ENCODE data around the gene BCL7C. TPM values are rescaled to one million over a fixed set of nuclear protein-coding genes. Genes with fewer than 3 reads are reported as not detected.

Gene BCL7C
- 26.5 to 41.9 TPM (median 38.4 TPM) in 5 replicates for total RNA-seq (2022; extraction: Qiagen RNA extraction; ENCODE audit: low read depth)

GRCh38 chr16:30893744-30894539 lies at the start of gene BCL7C:
BCL7C (minus strand) TSS chr16:30894077; CDS start chr16:30893944, 133 bp downstream.

GRCh38 chr16:30923554-30924075 lies 29.7 kb upstream of the BCL7C start, which contains the start of gene FBXL19:
FBXL19 (plus strand) TSS chr16:30923572; CDS start chr16:30925755, 2,183 bp downstream.

GRCh38 chr16:30896261-30896888 lies 2.5 kb upstream of the BCL7C start, which contains the start of gene CTF1:
CTF1 (plus strand) TSS chr16:30896614; CDS start chr16:30896644, 30 bp downstream.

Other genes starting within 250 kb of the BCL7C start
- 18.1 to 25.2 TPM (median 24.3 TPM) in 5 replicates for gene PRR14, start 243.1 kb downstream of the BCL7C start, total RNA-seq (2022; extraction: Qiagen RNA extraction; ENCODE audit: low read depth)
- 29.2 to 47.0 TPM (median 41.2 TPM) in 5 replicates for gene FBRS, start 235.6 kb downstream of the BCL7C start, total RNA-seq (2022; extraction: Qiagen RNA extraction; ENCODE audit: low read depth)
- gene SRCAP, start 194.9 kb downstream of the BCL7C start, total RNA-seq (2022; extraction: Qiagen RNA extraction; ENCODE audit: low read depth), result 9.9 to 28.4 TPM (median 21.7 TPM) in 5 replicates
- 16.5 to 27.8 TPM (median 22.1 TPM) in 5 replicates for gene PHKG2, start 145.7 kb downstream of the BCL7C start, total RNA-seq (2022; extraction: Qiagen RNA extraction; ENCODE audit: low read depth)
- gene CFAP119, start 132.0 kb downstream of the BCL7C start, total RNA-seq (2022; extraction: Qiagen RNA extraction; ENCODE audit: low read depth), result 6.2 to 9.6 TPM (median 6.7 TPM) in 5 replicates
- 67.9 to 91.6 TPM (median 78.8 TPM) in 5 replicates for gene RNF40, start 131.8 kb downstream of the BCL7C start, total RNA-seq (2022; extraction: Qiagen RNA extraction; ENCODE audit: low read depth)
- gene ZNF629, start 106.9 kb downstream of the BCL7C start, total RNA-seq (2022; extraction: Qiagen RNA extraction; ENCODE audit: low read depth), result 15.7 to 19.3 TPM (median 17.4 TPM) in 5 replicates
- gene CTF1, start 2.5 kb upstream of the BCL7C start, total RNA-seq (2022; extraction: Qiagen RNA extraction; ENCODE audit: low read depth), result 0.08 to 0.23 TPM (median 0.16 TPM) in 4 of 5 replicates, not detected in the other
- 11.6 to 23.8 TPM (median 19.2 TPM) in 5 replicates for gene FBXL19, start 29.5 kb upstream of the BCL7C start, total RNA-seq (2022; extraction: Qiagen RNA extraction; ENCODE audit: low read depth)
- gene ORAI3, start 55.0 kb upstream of the BCL7C start, total RNA-seq (2022; extraction: Qiagen RNA extraction; ENCODE audit: low read depth), result 9.1 to 16.9 TPM (median 13.9 TPM) in 5 replicates
- gene SETD1A, start 63.7 kb upstream of the BCL7C start, total RNA-seq (2022; extraction: Qiagen RNA extraction; ENCODE audit: low read depth), result 16.7 to 23.8 TPM (median 21.6 TPM) in 5 replicates
- gene HSD3B7, start 91.1 kb upstream of the BCL7C start, total RNA-seq (2022; extraction: Qiagen RNA extraction; ENCODE audit: low read depth), result 11.4 to 17.0 TPM (median 13.8 TPM) in 5 replicates
- 1.5 to 2.1 TPM (median 1.5 TPM) in 5 replicates for gene STX1B, start 116.6 kb upstream of the BCL7C start, total RNA-seq (2022; extraction: Qiagen RNA extraction; ENCODE audit: low read depth)
- 62.9 to 80.5 TPM (median 68.1 TPM) in 5 replicates for gene STX4, start 139.5 kb upstream of the BCL7C start, total RNA-seq (2022; extraction: Qiagen RNA extraction; ENCODE audit: low read depth)
- 11.0 to 20.6 TPM (median 18.0 TPM) in 5 replicates for gene ZNF668, start 180.2 kb upstream of the BCL7C start, total RNA-seq (2022; extraction: Qiagen RNA extraction; ENCODE audit: low read depth)
- gene ZNF646, start 180.3 kb upstream of the BCL7C start, total RNA-seq (2022; extraction: Qiagen RNA extraction; ENCODE audit: low read depth), result 8.7 to 11.9 TPM (median 9.7 TPM) in 5 replicates
- 0.61 to 1.4 TPM (median 1.1 TPM) in 5 replicates for gene PRSS53, start 194.9 kb upstream of the BCL7C start, total RNA-seq (2022; extraction: Qiagen RNA extraction; ENCODE audit: low read depth)
- gene VKORC1, start 200.7 kb upstream of the BCL7C start, total RNA-seq (2022; extraction: Qiagen RNA extraction; ENCODE audit: low read depth), result 101 to 142 TPM (median 140 TPM) in 5 replicates
- gene BCKDK, start 214.3 kb upstream of the BCL7C start, total RNA-seq (2022; extraction: Qiagen RNA extraction; ENCODE audit: low read depth), result 34.4 to 51.3 TPM (median 45.9 TPM) in 5 replicates
- 33.3 to 40.2 TPM (median 36.9 TPM) in 5 replicates for gene KAT8, start 223.6 kb upstream of the BCL7C start, total RNA-seq (2022; extraction: Qiagen RNA extraction; ENCODE audit: low read depth)
- 0.26 to 0.91 TPM (median 0.28 TPM) in 5 replicates for gene PRSS8, start 241.7 kb upstream of the BCL7C start, total RNA-seq (2022; extraction: Qiagen RNA extraction; ENCODE audit: low read depth)